C4-2B (cell line): Measurements from ENCODE around the gene SKAP2.

Source experiments
- ZFX ChIP-seq: fragments of 450-650 bp; IDR thresholded peaks from 2 replicates; pipeline ENCODE4 v1.6.1; 2017
- TF ChIP-seq, protein P1 (sequence below): fragments of 450-650 bp; conservative IDR thresholded peaks from 2 replicates; pipeline ENCODE4 v1.5.1; 2017; ENCODE audit warnings: mild to moderate bottlenecking

DNA sequence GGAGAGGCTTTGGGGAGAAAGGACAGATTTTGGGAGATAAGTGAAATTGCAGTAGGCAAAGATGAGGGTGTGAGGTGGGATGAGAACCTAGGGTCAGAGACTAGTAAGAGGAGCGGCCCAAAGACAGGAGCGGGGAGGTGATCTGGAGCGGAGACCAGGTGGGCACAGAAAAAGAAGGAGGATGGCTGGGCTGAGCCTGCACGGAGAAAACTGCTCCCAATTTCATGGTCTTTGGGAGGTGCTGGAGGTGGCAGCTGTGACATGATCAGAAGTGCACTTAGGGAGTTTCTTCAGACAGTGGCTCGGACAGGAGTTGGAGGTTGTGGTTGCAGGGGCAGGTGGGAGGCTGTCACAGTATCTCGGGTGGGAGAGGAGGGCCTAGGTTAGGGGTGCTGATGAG lies 232.8 kb downstream of the SKAP2 start:
- TF ChIP-seq, protein P1, sequence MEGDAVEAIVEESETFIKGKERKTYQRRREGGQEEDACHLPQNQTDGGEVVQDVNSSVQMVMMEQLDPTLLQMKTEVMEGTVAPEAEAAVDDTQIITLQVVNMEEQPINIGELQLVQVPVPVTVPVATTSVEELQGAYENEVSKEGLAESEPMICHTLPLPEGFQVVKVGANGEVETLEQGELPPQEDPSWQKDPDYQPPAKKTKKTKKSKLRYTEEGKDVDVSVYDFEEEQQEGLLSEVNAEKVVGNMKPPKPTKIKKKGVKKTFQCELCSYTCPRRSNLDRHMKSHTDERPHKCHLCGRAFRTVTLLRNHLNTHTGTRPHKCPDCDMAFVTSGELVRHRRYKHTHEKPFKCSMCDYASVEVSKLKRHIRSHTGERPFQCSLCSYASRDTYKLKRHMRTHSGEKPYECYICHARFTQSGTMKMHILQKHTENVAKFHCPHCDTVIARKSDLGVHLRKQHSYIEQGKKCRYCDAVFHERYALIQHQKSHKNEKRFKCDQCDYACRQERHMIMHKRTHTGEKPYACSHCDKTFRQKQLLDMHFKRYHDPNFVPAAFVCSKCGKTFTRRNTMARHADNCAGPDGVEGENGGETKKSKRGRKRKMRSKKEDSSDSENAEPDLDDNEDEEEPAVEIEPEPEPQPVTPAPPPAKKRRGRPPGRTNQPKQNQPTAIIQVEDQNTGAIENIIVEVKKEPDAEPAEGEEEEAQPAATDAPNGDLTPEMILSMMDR = no peak
- no peak for TF ChIP-seq ZFX
